RCC 7860 (cell line): ENCODE data around the gene LRCH1.
"Not testable (repeated sequence)": the region's sequence is repeated elsewhere in the genome, so short reads cannot be mapped to it uniquely, and the experiment has no call there.

Experiments used
- DNase-seq: peaks from one replicate; pipeline ENCODE4 v3.0.0-alpha.2; 2015; ENCODE audit warnings: low spot score
- FAIRE-seq: peaks from 2 replicates; lab custom pipeline; 2012; peaks lifted over from hg19 to GRCh38; lab: Jason Lieb, UNC

LRCH1 gene

GRCh38 chr13:46552889-46553520 lies at the start of gene LRCH1:
TSS of gene LRCH1 (plus strand) at chr13:46553170. CDS start at chr13:46553397, 227 bp downstream.
- peak; percentile 80 for DNase-seq
- FAIRE-seq: no peak

GRCh38 chr13:46504036-46504435 lies 48.9 kb upstream of the LRCH1 start:
- DNase-seq (no peak), FAIRE-seq (no peak)

DNA sequence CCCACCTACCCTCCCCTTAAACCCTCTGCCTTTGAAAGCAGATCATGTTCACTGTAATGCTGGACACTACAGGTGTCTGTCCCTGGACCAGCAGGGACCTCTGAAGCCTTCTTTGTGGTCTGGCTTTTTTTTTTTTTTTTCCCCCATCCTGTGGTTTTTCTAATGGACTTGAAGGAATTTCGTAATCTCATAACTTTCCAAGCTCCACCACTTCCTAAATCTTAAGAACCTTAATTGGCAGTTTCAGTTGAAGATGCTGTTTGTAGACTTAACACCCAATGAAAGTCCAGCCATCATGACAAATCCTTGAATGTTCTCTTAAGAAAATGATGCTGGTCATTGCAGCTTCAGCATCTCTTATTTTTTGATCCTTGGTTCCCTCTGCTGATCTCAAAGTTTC lies 45.0 kb upstream of the LRCH1 start:
- no peak for FAIRE-seq
- DNase-seq: no peak

DNA sequence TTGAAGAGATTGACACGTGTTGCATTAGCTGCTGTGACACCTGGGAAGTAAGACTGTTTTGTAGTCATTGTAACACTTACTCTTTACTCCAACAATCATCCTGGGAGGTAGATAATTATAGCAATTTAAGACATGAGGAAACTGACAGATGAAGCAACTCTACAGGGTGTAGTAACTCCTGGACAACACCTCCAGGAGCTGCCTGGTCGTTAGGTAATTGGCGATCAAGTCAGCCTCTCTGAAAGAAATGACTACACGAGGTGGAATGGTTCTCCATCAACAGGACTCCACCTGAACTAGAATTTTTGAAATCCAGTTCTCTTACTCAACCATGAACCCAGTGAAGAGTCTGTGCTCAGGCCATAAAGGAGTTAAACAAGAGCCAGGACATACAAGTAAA lies 43.0 kb upstream of the LRCH1 start:
- FAIRE-seq: no peak

DNA sequence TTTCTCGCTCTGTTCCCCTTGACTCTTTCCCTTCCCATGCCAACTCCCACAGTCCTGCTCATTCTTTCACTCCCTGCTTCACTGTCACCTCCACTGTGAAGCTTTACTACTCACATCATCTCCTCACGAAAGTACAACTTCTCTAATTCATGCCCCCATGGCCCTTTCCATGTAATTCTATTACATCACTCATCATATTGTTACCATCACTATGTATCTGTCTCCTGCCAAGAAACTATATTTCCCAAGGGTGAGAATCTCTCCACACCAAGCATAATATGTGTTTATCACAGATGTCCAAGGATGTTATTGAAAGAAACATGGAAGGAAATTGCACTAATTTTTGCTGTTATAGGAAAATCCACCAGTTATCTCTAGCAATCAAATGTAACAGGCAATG lies 37.2 kb upstream of the LRCH1 start:
- FAIRE-seq: no peak
- DNase-seq: no peak

More for the DNA sequence above, 43.0 kb upstream of the LRCH1 start:
- DNase-seq: no peak

GRCh38 chr13:46516599-46517338 lies 36.2 kb upstream of the LRCH1 start:
- DNase-seq: no peak
- no peak for FAIRE-seq

- not testable (repeated sequence) for DNase-seq, FAIRE-seq
These were observed 35.2 kb upstream of the LRCH1 start for GRCh38 chr13:46517748-46518147.

DNA sequence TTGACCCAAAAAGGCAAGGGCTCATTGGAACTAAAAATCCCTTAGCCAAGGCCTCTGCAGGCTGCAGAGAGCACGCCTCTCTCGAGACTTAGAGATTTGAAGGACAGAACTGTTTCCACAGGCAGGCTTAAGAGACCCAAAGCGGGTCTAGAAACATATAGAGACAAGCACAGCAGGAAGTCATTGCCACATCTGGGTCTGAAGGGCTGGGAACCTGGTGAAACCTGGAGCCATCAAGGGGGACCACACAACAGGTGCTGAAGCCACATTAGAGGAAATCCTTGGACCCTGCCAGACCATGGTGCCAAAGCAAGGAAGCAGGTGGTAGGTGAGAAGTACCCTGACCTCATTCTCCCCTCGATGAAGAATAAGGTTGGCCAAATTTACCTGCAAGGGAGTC lies 33.8 kb upstream of the LRCH1 start:
- no peak for DNase-seq
- no peak for FAIRE-seq

- DNase-seq (no peak), FAIRE-seq (no peak)
These were observed 32.8 kb upstream of the LRCH1 start for GRCh38 chr13:46520166-46520565.

DNA sequence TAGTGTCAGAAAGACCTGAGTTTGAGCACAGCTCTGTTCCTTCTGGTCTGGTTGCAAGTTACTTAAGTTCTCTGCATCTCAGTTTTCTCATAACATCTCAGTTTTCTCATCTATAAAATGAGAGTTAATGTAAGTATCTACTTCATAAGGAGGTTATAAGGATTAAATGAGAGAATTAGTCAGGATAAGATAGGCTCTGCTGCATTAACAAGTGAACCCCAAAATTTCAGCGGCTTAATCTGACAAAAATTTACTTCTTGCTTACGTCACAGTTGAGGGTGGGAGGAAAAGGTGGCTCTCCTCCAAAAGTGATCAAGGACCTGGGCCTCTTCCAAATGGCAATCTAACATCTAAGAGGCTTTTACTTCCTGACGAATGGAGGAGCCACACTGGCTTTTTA lies 31.5 kb upstream of the LRCH1 start:
- no peak for DNase-seq

GRCh38 chr13:46521921-46522747 lies 30.8 kb upstream of the LRCH1 start:
- FAIRE-seq: no peak
- DNase-seq: no peak

More for the DNA sequence above, 31.5 kb upstream of the LRCH1 start:
- no peak for FAIRE-seq

- FAIRE-seq (no peak), DNase-seq (no peak)
These were observed 30.3 kb upstream of the LRCH1 start for GRCh38 chr13:46522748-46523030.

GRCh38 chr13:46523972-46524752 lies 28.8 kb upstream of the LRCH1 start:
- FAIRE-seq: no peak
- DNase-seq: no peak

GRCh38 chr13:46526100-46526735 lies 26.8 kb upstream of the LRCH1 start:
- no peak for FAIRE-seq
- DNase-seq: no peak

GRCh38 chr13:46526740-46527139 lies 26.2 kb upstream of the LRCH1 start:
- no peak for FAIRE-seq
- no peak for DNase-seq

DNA sequence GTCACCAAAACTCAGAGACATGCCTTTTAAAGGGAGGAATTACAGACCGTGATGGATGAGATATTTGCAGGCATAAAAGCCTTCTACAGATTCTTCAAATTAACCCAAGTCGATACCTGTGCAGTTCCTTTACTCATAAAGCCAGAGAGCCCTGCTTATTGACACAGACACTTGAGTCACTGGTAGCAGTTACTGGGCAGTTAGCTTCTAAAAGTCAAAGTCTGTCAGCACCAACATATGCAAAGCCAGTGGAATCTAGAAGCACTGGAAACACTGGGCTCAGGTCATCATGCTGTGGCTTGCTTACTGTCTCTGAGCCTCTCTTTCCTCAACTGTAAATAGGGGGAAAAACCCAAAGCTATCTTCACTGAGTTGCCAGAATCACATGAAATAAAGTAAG lies 25.7 kb upstream of the LRCH1 start:
- no peak for FAIRE-seq
- DNase-seq: no peak

GRCh38 chr13:46529216-46529919 lies 23.6 kb upstream of the LRCH1 start:
- FAIRE-seq (no peak), DNase-seq (no peak)

- FAIRE-seq (no peak), DNase-seq (no peak)
These were observed 22.7 kb upstream of the LRCH1 start for GRCh38 chr13:46530084-46530935.

- FAIRE-seq (no peak), DNase-seq (no peak)
These were observed 21.0 kb upstream of the LRCH1 start for GRCh38 chr13:46531953-46532352.
